Natural killer cell (primary cell): ENCODE results near the gene WNT7A. TPM values are rescaled to one million over a fixed set of nuclear protein-coding genes. Genes with fewer than 3 reads are reported as not detected.

Source experiments
- ATAC-seq, 3 donors: fragments of 150-1000 bp in 2 of 3; fragments of 200-7000 bp in 1 of 3; cut with Tn5 transposase; 1 replicate in 1 of 3; 2 replicates in 2 of 3; pipeline ENCODE4 v1.10.0; 2021; ENCODE audit warnings: mild to moderate bottlenecking in 2 of 3, moderate library complexity in 2 of 3
- DNase-seq, 2 donors: peaks; one replicate each; pipeline versions ENCODE4 v3.0.0 to v3.0.0-alpha.2; 2013 to 2021; ENCODE audit warnings: mixed read lengths in 1 of 2
- H3K27ac ChIP-seq: one replicate; pipeline ENCODE4 v1.5.1; 2013; ENCODE audit warnings: mild to moderate bottlenecking, low read length
- H3K27me3 ChIP-seq: one replicate; pipeline ENCODE4 v1.6.1; 2013; ENCODE audit warnings: low read length; ENCODE audit not compliant: control insufficient read depth, insufficient read depth
- H3K36me3 ChIP-seq: one replicate; pipeline ENCODE4 v1.6.1; 2013; ENCODE audit warnings: low read length; ENCODE audit not compliant: control insufficient read depth, insufficient read depth
- H3K4me1 ChIP-seq: one replicate; pipeline ENCODE4 v1.6.1; 2013; ENCODE audit warnings: low read length; ENCODE audit not compliant: control insufficient read depth, insufficient read depth
- H3K4me3 ChIP-seq: one replicate; pipeline ENCODE4 v1.5.1; 2013; ENCODE audit warnings: low read length
- H3K9me3 ChIP-seq: one replicate; pipeline ENCODE4 v1.6.1; 2013; ENCODE audit warnings: low read length; ENCODE audit not compliant: control insufficient read depth, insufficient read depth
- H3K27ac Mint-ChIP-seq, 2 donors: one replicate each; pipeline ENCODE4 v1.8.0; 2022; ENCODE audit warnings: mild to moderate bottlenecking in 2 of 2, mixed read lengths in 2 of 2, moderate library complexity in 1 of 2
- H3K27me3 Mint-ChIP-seq, 2 donors: one replicate each; pipeline ENCODE4 v1.8.0; 2022; ENCODE audit warnings: low read depth in 2 of 2, mixed read lengths in 2 of 2
- H3K36me3 Mint-ChIP-seq: one replicate; pipeline ENCODE4 v1.8.0; 2022; ENCODE audit warnings: mixed read lengths
- H3K4me1 Mint-ChIP-seq, 2 donors: one replicate each; pipeline ENCODE4 v1.8.0; 2022; ENCODE audit warnings: mixed read lengths in 2 of 2
- H3K4me3 Mint-ChIP-seq: one replicate; pipeline ENCODE4 v1.8.0; 2022; ENCODE audit warnings: mild to moderate bottlenecking, moderate library complexity, mixed read lengths
- H3K9me3 Mint-ChIP-seq, 2 donors: one replicate each; pipeline ENCODE4 v1.8.0; 2022; ENCODE audit warnings: mixed read lengths in 2 of 2
- WGBS: methylation state at CpG from one replicate; pipeline ENCODE4 v1.1.7; 2013; ENCODE audit warnings: missing lambda C conversion rate; ENCODE audit not compliant: insufficient coverage; 5-methylcytosine and 5-hydroxymethylcytosine counted together
- intact Hi-C: fragments of 100-400 bp; cut with micrococcal nuclease; formaldehyde crosslinking; loops from one replicate; pipeline ENCODE4 v1.14.2; 2022
- total RNA-seq, 4 donors: library from RNA; stranded (reverse); fragments of 120-200 nt in 1 of 4; gene quantifications; one replicate each; pipeline versions ENCODE4 v1.2.3 to v1.2.4, GENCODE V29; 2013 to 2022
- TF ChIP-seq, protein P1 (sequence below): fragments of 200-600 bp; IDR thresholded peaks from one replicate; pipeline ENCODE4 v1.8.0; 2022; ENCODE audit warnings: antibody characterized with exemption

WNT7A gene
- total RNA-seq, 3 donors from 2014 or later (not counting 1 experiment from before 2014, with no cell fraction given): 0.18 to 0.45 TPM; not detected in 1

DNA sequence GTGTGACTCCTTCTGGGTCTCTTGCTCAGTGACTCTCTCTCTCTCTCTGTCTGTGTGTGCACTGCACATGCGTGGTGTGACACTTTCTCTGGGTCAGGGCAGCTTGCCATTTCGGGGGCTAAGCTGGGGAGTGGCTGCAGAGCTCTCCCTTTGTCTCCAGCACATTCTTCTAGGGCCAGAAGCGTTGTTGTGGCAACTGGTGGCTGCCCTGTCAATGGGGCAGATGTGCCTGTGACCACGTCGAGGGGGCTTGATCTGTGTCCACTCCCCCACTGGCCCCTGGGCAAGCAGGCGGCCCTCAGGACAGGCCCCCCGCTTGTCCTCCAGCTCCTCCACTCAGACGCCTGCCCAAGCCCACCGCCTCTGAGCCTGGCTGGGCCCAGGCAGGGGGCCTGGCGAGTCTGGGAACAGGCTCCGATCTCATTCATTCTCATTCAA, 67.8 kb downstream of the WNT7A start:
- Histone ChIP-seq H3K27me3 (no peaks in the 10 kb centered on the region), H3K27ac (no peak overlapping the region), H3K4me1 (no peaks in the 10 kb centered on the region), H3K36me3 (no peaks in the 10 kb centered on the region), H3K9me3 (peaks cover 37% of the 10 kb centered on the region), H3K4me3 (no peak overlapping the region)
- peaks cover 8 to 11% of the 10 kb centered on the region in 2 donors for H3K9me3 Mint-ChIP-seq
- no peak for ATAC-seq
- 86% methylated on average over 11 of the region's 11 CpGs for WGBS
- TF ChIP-seq, protein P1, sequence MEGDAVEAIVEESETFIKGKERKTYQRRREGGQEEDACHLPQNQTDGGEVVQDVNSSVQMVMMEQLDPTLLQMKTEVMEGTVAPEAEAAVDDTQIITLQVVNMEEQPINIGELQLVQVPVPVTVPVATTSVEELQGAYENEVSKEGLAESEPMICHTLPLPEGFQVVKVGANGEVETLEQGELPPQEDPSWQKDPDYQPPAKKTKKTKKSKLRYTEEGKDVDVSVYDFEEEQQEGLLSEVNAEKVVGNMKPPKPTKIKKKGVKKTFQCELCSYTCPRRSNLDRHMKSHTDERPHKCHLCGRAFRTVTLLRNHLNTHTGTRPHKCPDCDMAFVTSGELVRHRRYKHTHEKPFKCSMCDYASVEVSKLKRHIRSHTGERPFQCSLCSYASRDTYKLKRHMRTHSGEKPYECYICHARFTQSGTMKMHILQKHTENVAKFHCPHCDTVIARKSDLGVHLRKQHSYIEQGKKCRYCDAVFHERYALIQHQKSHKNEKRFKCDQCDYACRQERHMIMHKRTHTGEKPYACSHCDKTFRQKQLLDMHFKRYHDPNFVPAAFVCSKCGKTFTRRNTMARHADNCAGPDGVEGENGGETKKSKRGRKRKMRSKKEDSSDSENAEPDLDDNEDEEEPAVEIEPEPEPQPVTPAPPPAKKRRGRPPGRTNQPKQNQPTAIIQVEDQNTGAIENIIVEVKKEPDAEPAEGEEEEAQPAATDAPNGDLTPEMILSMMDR: no peak
- H3K4me3 Mint-ChIP-seq: no peak overlapping the region
- H3K27ac Mint-ChIP-seq: no peak overlapping the region
- peaks cover 0 to 6% of the 10 kb centered on the region in 2 donors for H3K27me3 Mint-ChIP-seq
- no peaks in the 10 kb centered on the region for H3K4me1 Mint-ChIP-seq
- H3K36me3 Mint-ChIP-seq: peaks cover 10% of the 10 kb centered on the region
- intact Hi-C loops: no loop called here
- DNase-seq: no peak

DNA sequence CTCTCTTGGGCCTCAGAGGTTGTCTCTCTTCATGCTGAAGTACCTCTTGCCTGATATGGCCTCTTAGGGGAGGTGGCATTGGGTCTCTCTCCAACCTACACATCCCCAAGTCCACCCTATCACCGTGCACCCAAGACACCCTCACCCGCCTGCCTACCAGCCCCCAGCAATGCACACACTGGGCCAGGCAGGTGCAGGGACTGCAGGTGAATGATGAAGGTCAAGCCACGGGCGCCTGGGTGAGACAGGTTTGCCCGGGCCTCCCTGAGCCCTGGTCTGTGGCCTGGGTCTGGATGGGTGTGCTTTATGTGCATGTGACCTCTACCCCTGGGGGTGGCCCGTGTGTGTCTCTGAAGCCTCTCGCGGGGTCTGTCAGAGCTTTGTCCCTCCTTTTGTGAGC, 68.3 kb downstream of the WNT7A start:
- peaks cover 0 to 10% of the 10 kb centered on the region in 2 donors for H3K27me3 Mint-ChIP-seq

DNA sequence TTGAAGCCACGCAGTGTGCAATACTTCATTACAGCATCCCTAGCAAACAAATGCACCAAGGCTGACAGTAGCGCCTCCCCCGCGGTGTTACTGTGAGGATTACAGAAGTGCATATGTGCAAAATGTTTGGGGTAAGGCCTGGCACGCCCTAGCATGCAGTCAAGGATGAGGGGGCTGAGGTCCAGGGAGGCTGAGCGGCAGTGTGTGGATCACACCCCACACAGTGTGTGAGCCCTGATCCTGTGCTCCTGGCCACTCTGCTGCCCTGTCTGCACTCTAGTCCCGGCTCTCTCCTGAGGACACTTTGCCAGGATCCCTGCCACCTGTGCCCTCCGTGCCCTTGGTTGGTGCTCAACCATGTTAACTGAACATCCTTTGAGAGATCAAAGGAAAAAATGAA, 71.3 kb downstream of the WNT7A start:
- Histone ChIP-seq H3K4me1 (no peaks in the 10 kb centered on the region), H3K27ac (no peak overlapping the region), H3K4me3 (no peak overlapping the region), H3K9me3 (peaks cover 2% of the 10 kb centered on the region), H3K36me3 (no peaks in the 10 kb centered on the region), H3K27me3 (no peaks in the 10 kb centered on the region)
- ATAC-seq: no peak
- TF ChIP-seq, protein P1: no peak
- DNase-seq: no peak
- H3K4me3 Mint-ChIP-seq: no peak overlapping the region
- WGBS: 90% methylated on average over 8 of the region's 8 CpGs
- H3K27ac Mint-ChIP-seq: no peak overlapping the region
- no peaks in the 10 kb centered on the region for H3K36me3 Mint-ChIP-seq
- intact Hi-C loops: no loop called here
- H3K27me3 Mint-ChIP-seq: peaks cover 3 to 10% of the 10 kb centered on the region in 2 donors
- H3K4me1 Mint-ChIP-seq: no peaks in the 10 kb centered on the region
- H3K9me3 Mint-ChIP-seq: peaks cover 0 to 2% of the 10 kb centered on the region in 2 donors

More for the DNA sequence above, 68.3 kb downstream of the WNT7A start:
- no peak for ATAC-seq
- Histone ChIP-seq H3K27me3 (no peaks in the 10 kb centered on the region), H3K36me3 (no peaks in the 10 kb centered on the region), H3K27ac (no peak overlapping the region), H3K9me3 (peaks cover 33% of the 10 kb centered on the region), H3K4me1 (no peaks in the 10 kb centered on the region), H3K4me3 (no peak overlapping the region)
- no peak overlapping the region for H3K4me3 Mint-ChIP-seq
- peaks cover 10% of the 10 kb centered on the region for H3K36me3 Mint-ChIP-seq
- no peak overlapping the region for H3K27ac Mint-ChIP-seq
- TF ChIP-seq, protein P1: no peak
- H3K4me1 Mint-ChIP-seq: no peaks in the 10 kb centered on the region
- WGBS: 84% methylated on average over 8 of the region's 8 CpGs
- peaks cover 8 to 9% of the 10 kb centered on the region in 2 donors for H3K9me3 Mint-ChIP-seq
- intact Hi-C loops: no loop called here
- DNase-seq: no peak
